CD14-positive monocyte (primary cell): ENCODE data around the gene MMP15. TPM values are rescaled to one million over a fixed set of nuclear protein-coding genes. Genes with fewer than 3 reads are reported as not detected.

ENCODE experiments used
- DNase-seq, 3 donors: peaks; one replicate each; pipeline ENCODE4 v3.0.0-alpha.2; 2011 to 2022
- H2AFZ ChIP-seq: 2 replicates; pipeline ENCODE4 v1.6.0; 2012; ENCODE audit warnings: mild to moderate bottlenecking, low read depth, low read length, inconsistent platforms; ENCODE audit not compliant: insufficient read depth, poor library complexity, severe bottlenecking
- H3K27ac ChIP-seq, 2 donors: 1 replicate in 1 of 2; 2 replicates in 1 of 2; pipeline ENCODE4 v1.5.1; 2012 to 2013; ENCODE audit warnings: low read length in 2 of 2, control low read depth in 1 of 2, inconsistent platforms in 1 of 2, low read depth in 1 of 2, mild to moderate bottlenecking in 1 of 2
- H3K27me3 ChIP-seq, 2 donors: one replicate each; pipeline versions ENCODE4 v1.6.0 to v1.6.1; 2011 to 2013; ENCODE audit warnings: low read length in 2 of 2; ENCODE audit not compliant: control insufficient read depth in 2 of 2, insufficient read depth in 2 of 2
- H3K36me3 ChIP-seq, 2 donors: replicated peaks in 1 of 2; 1 replicate in 1 of 2; 2 replicates in 1 of 2; pipeline versions ENCODE4 v1.5.1 to v1.6.1; 2012 to 2013; ENCODE audit warnings: low read length in 2 of 2, control low read depth in 1 of 2, inconsistent platforms in 1 of 2, mild to moderate bottlenecking in 1 of 2; ENCODE audit not compliant: insufficient read depth in 2 of 2, control insufficient read depth in 1 of 2
- H3K4me1 ChIP-seq, 2 donors: 1 replicate in 1 of 2; 2 replicates in 1 of 2; pipeline versions ENCODE4 v1.5.1 to v1.6.1; 2012 to 2013; ENCODE audit warnings: low read length in 2 of 2, control low read depth in 1 of 2, inconsistent platforms in 1 of 2, mild to moderate bottlenecking in 1 of 2, moderate library complexity in 1 of 2; ENCODE audit not compliant: insufficient read depth in 2 of 2, control insufficient read depth in 1 of 2
- H3K4me2 ChIP-seq: replicated peaks from 2 replicates; pipeline ENCODE3; 2012; ENCODE audit warnings: low read length, moderate library complexity, mild to moderate bottlenecking; ENCODE audit not compliant: poor library complexity, severe bottlenecking; ENCODE audit errors: extremely low read depth
- H3K4me3 ChIP-seq, 3 experiments: fragments of 200-600 bp in 1 of 3; sonication (generic) in 1 of 3; replicated peaks in 1 of 3; 1 replicate in 2 of 3; 2 replicates in 1 of 3; pipeline ENCODE4 v1.5.1; 2011 to 2013; ENCODE audit warnings: low read length in 3 of 3, mild to moderate bottlenecking in 3 of 3, control low read depth in 2 of 3, low read depth in 2 of 3, inconsistent platforms in 1 of 3, moderate library complexity in 1 of 3
- H3K79me2 ChIP-seq: 2 replicates; pipeline ENCODE4 v1.6.0; 2012; ENCODE audit warnings: mild to moderate bottlenecking, control low read depth, inconsistent platforms, low read length, moderate library complexity; ENCODE audit not compliant: insufficient read depth
- H3K9ac ChIP-seq: 2 replicates; pipeline ENCODE4 v1.6.0; 2017; ENCODE audit warnings: low read length, mild to moderate bottlenecking; ENCODE audit not compliant: insufficient read depth, poor library complexity, severe bottlenecking
- H3K9me3 ChIP-seq, 2 donors: replicated peaks in 1 of 2; 1 replicate in 1 of 2; 2 replicates in 1 of 2; pipeline versions ENCODE4 v1.5.1 to v1.6.1; 2012 to 2013; ENCODE audit warnings: low read length in 2 of 2, control low read depth in 1 of 2; ENCODE audit not compliant: control insufficient read depth in 1 of 2, insufficient read depth in 1 of 2
- H4K20me1 ChIP-seq: 2 replicates; pipeline ENCODE4 v1.6.0; 2012; ENCODE audit warnings: mild to moderate bottlenecking, low read length, control low read depth, moderate library complexity; ENCODE audit not compliant: insufficient read depth
- H3K27ac Mint-ChIP-seq, 7 donors: one replicate each; pipeline ENCODE4 v1.8.0; 2020; ENCODE audit warnings: mild to moderate bottlenecking in 7 of 7, mixed read lengths in 7 of 7, moderate library complexity in 6 of 7, inconsistent platforms in 2 of 7
- H3K27me3 Mint-ChIP-seq, 3 donors: one replicate each; pipeline ENCODE4 v1.8.0; 2021 to 2022; ENCODE audit warnings: low read depth in 3 of 3, mild to moderate bottlenecking in 3 of 3, mixed read lengths in 3 of 3, moderate library complexity in 3 of 3, inconsistent platforms in 1 of 3
- H3K36me3 Mint-ChIP-seq, 2 donors: one replicate each; pipeline ENCODE4 v1.8.0; 2020; ENCODE audit warnings: mixed read lengths in 2 of 2, inconsistent platforms in 1 of 2, mild to moderate bottlenecking in 1 of 2
- H3K4me1 Mint-ChIP-seq: one replicate; pipeline ENCODE4 v1.8.0; 2020; ENCODE audit warnings: mild to moderate bottlenecking, mixed read lengths
- H3K4me3 Mint-ChIP-seq, 2 donors: one replicate each; pipeline ENCODE4 v1.8.0; 2020; ENCODE audit warnings: mild to moderate bottlenecking in 2 of 2, mixed read lengths in 2 of 2, moderate library complexity in 1 of 2
- H3K9me3 Mint-ChIP-seq, 7 donors: one replicate each; pipeline ENCODE4 v1.8.0; 2020 to 2022; ENCODE audit warnings: mixed read lengths in 7 of 7, mild to moderate bottlenecking in 6 of 7, moderate library complexity in 6 of 7, inconsistent platforms in 2 of 7
- WGBS: methylation state at CpG from one replicate; pipeline ENCODE4 v1.1.5; 2013; ENCODE audit warnings: missing lambda C conversion rate; ENCODE audit not compliant: insufficient coverage; 5-methylcytosine and 5-hydroxymethylcytosine counted together
- intact Hi-C, 2 donors: fragments of 100-400 bp; cut with micrococcal nuclease; formaldehyde crosslinking; loops; one replicate each; pipeline versions ENCODE4 v1.15.0 to v1.15.1; 2023
- polyA plus RNA-seq, 3 donors: library from polyadenylated mRNA; depleted of rRNA in 1 of 3; unstranded in 2 of 3; stranded (reverse) in 1 of 3; fragments of 300-500 nt in 2 of 3; fragments of >200 nt in 1 of 3; fragmentation: Illumina TruSeq in 2 of 3; gene quantifications; 1 replicate in 2 of 3; 2 replicates in 1 of 3; pipeline ENCODE4 v1.2.3, GENCODE V29; 2012 to 2021
- TF ChIP-seq, protein P1 (sequence below): fragments of 200-600 bp; IDR thresholded peaks from one replicate; pipeline ENCODE4 v1.8.0; 2022; ENCODE audit warnings: antibody characterized with exemption, mild to moderate bottlenecking

Gene MMP15
- polyA plus RNA-seq, 3 donors = not detected

DNA sequence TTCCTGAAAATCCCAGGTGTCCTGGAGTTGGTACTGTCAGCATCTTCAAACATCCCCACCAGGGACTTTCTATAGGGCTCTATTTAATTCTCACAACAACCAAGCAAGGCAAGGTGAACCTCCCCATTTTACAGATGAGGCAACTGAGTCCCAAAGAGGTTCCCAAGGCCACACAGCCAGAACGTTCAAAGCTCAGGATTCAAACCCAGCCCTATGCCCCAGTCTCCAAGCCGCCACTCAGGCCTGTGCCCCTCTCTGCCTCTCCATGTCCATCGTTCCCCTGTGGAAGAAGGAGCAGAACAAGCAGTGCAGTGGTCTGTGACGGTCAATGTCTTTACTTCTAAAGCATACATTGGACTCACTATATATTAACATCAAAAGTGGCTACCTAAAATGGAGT is 31.2 kb upstream of the MMP15 start:
- Histone ChIP-seq H3K9me3 (no peaks in the 10 kb centered on the region), H3K27ac (peak overlapping the region in 1 of 2 donors; percentile 55), H4K20me1 (peaks cover 70% of the 10 kb centered on the region), H3K4me1 (peaks cover 44 to 52% of the 10 kb centered on the region in 2 donors), H3K4me2 (peak overlapping the region; percentile 36), H3K79me2 (peaks cover 47% of the 10 kb centered on the region), H3K4me3 (peak overlapping the region in 1 of 3 experiments; percentile 34), H2AFZ (no peak overlapping the region), H3K36me3 (peaks cover 27 to 36% of the 10 kb centered on the region in 2 donors), H3K27me3 (no peaks in the 10 kb centered on the region), H3K9ac (no peak overlapping the region)
- DNase-seq = no peak
- Mint-ChIP-seq H3K4me3 (no peak overlapping the region), H3K27ac (peak overlapping the region in 3 of 7 donors; percentile 30 to 63 (median 60)), H3K4me1 (peaks cover 54% of the 10 kb centered on the region), H3K9me3 (peaks cover 0 to 2% (median 0%) of the 10 kb centered on the region in 7 donors), H3K27me3 (no peaks in the 10 kb centered on the region), H3K36me3 (peaks cover 30 to 43% of the 10 kb centered on the region in 2 donors)
- TF ChIP-seq, protein P1, sequence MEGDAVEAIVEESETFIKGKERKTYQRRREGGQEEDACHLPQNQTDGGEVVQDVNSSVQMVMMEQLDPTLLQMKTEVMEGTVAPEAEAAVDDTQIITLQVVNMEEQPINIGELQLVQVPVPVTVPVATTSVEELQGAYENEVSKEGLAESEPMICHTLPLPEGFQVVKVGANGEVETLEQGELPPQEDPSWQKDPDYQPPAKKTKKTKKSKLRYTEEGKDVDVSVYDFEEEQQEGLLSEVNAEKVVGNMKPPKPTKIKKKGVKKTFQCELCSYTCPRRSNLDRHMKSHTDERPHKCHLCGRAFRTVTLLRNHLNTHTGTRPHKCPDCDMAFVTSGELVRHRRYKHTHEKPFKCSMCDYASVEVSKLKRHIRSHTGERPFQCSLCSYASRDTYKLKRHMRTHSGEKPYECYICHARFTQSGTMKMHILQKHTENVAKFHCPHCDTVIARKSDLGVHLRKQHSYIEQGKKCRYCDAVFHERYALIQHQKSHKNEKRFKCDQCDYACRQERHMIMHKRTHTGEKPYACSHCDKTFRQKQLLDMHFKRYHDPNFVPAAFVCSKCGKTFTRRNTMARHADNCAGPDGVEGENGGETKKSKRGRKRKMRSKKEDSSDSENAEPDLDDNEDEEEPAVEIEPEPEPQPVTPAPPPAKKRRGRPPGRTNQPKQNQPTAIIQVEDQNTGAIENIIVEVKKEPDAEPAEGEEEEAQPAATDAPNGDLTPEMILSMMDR = no peak
- intact Hi-C loops = no loop called here
- WGBS = 94% methylated on average over 3 of the region's 4 CpGs

DNA sequence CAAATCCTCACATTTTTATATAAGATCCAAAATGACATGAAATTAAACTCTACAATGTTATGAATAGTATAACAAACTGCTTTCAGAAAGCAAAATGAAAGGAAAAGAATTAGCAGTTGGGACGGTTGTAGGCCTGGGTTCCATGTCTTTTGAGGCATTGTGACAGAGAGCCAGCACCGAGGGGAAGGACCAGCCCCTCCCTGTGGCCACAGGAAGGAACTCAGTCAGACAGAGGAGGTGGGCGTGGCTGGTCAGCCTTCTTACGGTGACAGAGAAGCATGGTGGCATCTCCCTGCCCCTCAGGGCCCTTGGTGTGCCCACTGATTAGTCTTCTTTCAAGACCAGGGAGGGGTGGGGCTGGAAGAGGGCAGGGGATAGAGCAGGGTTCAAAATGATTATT is 30.8 kb upstream of the MMP15 start:
- intact Hi-C loops = no loop called here
- TF ChIP-seq, protein P1 = peak; percentile 65

More for the DNA sequence above, 30.8 kb upstream of the MMP15 start:
- peak overlapping the region in 1 of 3 experiments; percentile 34 for H3K4me3 ChIP-seq
- peaks cover 72% of the 10 kb centered on the region for H4K20me1 ChIP-seq
- H3K4me1 Mint-ChIP-seq = peaks cover 58% of the 10 kb centered on the region
- no peaks in the 10 kb centered on the region for H3K27me3 Mint-ChIP-seq
- H3K4me2 ChIP-seq = peak overlapping the region; percentile 36
- H3K9me3 Mint-ChIP-seq = peaks cover 0 to 2% (median 0%) of the 10 kb centered on the region in 7 donors
- peak overlapping the region in 4 of 7 donors; percentile 9 to 63 (median 45) for H3K27ac Mint-ChIP-seq
- peaks cover 27 to 36% of the 10 kb centered on the region in 2 donors for H3K36me3 ChIP-seq
- no peaks in the 10 kb centered on the region for H3K27me3 ChIP-seq
- no peak overlapping the region for H3K4me3 Mint-ChIP-seq
- H2AFZ ChIP-seq = no peak overlapping the region
- H3K27ac ChIP-seq = peak overlapping the region in 1 of 2 donors; percentile 55
- no peaks in the 10 kb centered on the region for H3K9me3 ChIP-seq
- peaks cover 47% of the 10 kb centered on the region for H3K79me2 ChIP-seq
- H3K4me1 ChIP-seq = peaks cover 48 to 56% of the 10 kb centered on the region in 2 donors
- peaks cover 30 to 43% of the 10 kb centered on the region in 2 donors for H3K36me3 Mint-ChIP-seq
- 0% methylated on average over 3 of the region's 4 CpGs for WGBS
- H3K9ac ChIP-seq = no peak overlapping the region
- peak; percentile 78 to 83 (median 79) for DNase-seq
